Measurements from ENCODE around the gene SLC35G1. TPM values are rescaled to one million over a fixed set of nuclear protein-coding genes. Genes with fewer than 3 reads are reported as not detected.

SLC35G1 gene, protein sequence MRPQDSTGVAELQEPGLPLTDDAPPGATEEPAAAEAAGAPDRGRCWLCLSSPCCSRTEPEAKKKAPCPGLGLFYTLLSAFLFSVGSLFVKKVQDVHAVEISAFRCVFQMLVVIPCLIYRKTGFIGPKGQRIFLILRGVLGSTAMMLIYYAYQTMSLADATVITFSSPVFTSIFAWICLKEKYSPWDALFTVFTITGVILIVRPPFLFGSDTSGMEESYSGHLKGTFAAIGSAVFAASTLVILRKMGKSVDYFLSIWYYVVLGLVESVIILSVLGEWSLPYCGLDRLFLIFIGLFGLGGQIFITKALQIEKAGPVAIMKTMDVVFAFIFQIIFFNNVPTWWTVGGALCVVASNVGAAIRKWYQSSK
- total RNA-seq, result 2.5 and 4.6 TPM in 2 replicates

DNA sequence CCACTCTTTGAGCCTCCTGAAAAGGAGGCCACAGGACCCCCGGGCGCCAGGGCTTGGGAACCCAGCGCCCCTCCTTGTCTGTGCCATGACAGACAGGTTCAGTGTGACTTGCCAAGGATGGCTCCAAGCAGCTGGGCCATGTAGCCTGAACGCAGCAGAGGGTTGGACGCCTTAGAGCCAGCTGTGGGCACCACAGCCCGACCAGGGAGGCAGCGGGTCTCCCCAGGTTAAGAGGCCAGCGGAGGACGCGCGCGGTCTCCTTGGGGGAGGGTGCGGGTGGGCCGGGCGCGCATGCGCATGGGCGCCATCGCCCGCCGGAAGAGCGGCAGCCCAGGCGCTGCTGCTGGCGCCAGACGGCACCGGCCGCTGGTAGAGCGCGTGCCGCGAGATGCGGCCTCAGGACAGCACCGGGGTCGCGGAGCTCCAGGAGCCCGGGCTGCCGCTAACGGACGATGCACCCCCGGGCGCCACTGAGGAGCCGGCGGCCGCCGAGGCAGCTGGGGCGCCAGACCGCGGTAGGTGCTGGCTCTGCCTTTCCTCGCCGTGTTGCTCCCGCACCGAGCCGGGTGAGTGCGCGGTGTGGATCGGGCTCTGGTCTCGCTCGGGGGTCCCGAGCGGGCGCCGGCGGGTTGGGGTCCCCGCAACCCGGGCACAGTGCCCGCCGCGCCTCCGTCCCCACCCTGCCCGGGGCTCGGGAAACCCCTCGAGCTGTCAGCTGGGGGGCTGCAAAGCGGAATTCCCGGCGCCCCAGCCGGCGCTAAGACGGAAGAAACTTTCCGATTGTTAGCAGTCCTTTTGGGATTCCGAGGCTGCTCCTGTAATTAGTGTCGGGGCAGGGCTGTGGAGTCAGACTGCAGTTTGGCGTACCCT lies at the start of gene SLC35G1:
TSS of gene SLC35G1 (plus strand) at position 333 of the 870 bp plus-strand sequence. CDS start at position 389, 56 bp downstream.

Other genes with a start within 250 kb of the SLC35G1 start
- 4.2 and 7.3 TPM in 2 replicates for gene FRA10AC1, start 191.4 kb upstream of the SLC35G1 start, total RNA-seq
- not detected in 2 replicates for gene LGI1, start 136.0 kb upstream of the SLC35G1 start, total RNA-seq
- gene PLCE1, start 100.0 kb downstream of the SLC35G1 start, total RNA-seq, result 1.2 and 1.4 TPM in 2 replicates

All from regular cardiac myocyte (primary cell).